HTR-8/SVneo (cell line): ENCODE data around the gene NR2E1.

Source experiments
- DNase-seq: peaks from one replicate; pipeline ENCODE4 v3.0.0; 2011; ENCODE audit warnings: low spot score, mixed read lengths; ENCODE audit not compliant: insufficient read length
- FAIRE-seq: peaks from 2 replicates; lab custom pipeline; 2011; peaks lifted over from hg19 to GRCh38; lab: Jason Lieb, UNC

The NR2E1 gene

DNA sequence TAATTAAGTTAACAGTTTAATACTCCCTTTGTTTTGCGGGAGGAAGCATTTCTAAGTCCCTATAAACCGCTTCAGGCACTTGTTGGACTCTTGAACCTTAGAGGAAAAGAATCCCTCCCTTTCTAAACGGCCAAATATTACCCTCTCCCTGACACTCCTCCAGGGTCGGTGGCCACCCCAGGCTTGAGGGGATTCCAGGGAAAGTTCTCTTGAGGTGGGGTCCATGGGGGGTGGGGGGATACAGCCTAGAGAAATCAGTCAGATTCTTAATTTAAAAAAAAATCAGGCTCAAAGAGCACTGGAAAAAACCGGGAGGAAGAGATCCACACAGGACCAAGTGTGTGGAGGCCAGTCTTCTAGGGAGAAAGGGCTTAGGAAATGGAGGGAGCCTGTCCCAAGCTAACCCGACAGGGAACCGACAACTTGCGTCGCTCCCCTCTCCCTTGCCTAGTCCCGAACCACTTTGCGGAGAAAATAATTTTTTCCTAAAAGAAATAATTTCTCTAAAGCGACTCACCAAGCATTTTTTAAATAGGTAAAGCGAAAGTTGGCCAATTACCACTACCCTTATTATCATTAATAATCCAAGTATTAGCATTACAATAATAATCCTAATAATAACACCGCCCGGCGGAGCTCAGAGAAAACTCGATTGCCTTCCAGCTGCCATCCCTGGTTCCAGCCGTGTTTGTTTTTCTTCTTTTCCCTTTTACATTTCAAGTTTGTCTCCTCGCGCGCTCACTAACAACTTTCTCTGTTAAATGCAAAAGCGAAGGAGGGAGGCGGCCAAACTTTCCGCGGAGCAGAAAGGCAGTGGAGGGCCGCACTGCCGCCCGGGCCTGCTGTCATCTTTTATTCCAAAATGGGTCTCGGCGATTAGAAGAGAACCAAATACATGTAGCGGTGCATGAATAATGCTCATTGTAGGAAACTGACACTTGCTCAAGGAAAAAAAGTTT lies 4.8 kb downstream of the NR2E1 start:
- no peak for DNase-seq
- FAIRE-seq = no peak

DNA sequence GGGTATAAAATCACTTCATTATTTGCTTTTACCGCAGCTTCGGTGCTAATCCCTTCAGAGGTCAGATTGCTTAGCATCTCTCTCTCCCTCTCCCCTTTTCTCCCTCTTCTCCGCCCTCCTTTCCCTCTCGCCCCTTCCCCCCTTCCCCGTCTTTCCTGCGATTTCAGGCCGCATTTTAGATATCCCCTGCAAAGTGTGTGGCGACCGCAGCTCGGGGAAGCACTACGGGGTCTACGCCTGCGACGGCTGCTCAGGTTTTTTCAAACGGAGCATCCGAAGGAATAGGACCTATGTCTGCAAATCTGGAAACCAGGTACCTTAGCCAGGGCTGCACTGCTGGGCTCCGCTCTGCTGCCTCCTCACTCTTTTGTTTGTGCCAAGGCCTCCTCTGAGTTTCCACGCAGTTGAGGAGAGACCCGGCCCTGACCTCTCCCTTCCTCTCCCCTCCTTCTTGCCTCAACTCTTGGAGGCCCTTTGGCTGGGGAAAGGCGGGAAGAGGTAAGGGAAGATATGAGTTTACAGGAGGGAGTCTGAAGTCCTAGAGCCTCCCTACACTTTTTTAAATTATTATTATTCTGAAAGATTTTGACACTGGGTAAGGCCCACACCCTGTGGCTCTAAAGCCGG lies 5.6 kb downstream of the NR2E1 start:
- DNase-seq (no peak), FAIRE-seq (no peak)

DNA sequence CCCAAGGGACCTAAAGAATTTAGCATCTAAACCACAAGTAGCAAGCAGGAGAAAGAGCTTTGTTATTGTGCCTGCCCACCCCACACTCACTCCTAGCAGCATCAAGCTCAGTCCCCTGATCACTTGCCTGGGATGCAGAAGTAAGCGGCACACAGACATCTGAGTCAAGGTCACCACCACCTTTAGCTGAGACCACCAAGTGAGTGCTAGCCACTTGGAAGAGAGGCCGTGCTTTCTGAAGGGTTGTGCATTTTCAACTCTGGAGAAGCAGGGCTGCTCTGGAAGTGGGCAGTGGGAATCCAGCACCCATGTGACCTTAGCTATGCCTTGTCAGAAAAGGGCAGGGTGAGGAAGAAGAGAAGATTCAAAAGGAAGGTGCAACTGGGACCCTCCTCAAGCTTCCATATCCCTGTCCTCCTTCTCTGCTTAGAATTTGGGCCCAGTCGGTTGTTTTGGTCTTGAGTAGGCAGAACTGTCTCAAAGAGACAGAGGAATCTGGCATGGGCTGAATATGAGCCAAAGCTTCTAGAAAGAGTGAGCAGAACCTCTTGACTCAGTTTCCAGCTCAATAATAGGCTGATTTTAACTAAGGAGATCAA lies 6.2 kb downstream of the NR2E1 start:
- FAIRE-seq (no peak), DNase-seq (no peak)

DNA sequence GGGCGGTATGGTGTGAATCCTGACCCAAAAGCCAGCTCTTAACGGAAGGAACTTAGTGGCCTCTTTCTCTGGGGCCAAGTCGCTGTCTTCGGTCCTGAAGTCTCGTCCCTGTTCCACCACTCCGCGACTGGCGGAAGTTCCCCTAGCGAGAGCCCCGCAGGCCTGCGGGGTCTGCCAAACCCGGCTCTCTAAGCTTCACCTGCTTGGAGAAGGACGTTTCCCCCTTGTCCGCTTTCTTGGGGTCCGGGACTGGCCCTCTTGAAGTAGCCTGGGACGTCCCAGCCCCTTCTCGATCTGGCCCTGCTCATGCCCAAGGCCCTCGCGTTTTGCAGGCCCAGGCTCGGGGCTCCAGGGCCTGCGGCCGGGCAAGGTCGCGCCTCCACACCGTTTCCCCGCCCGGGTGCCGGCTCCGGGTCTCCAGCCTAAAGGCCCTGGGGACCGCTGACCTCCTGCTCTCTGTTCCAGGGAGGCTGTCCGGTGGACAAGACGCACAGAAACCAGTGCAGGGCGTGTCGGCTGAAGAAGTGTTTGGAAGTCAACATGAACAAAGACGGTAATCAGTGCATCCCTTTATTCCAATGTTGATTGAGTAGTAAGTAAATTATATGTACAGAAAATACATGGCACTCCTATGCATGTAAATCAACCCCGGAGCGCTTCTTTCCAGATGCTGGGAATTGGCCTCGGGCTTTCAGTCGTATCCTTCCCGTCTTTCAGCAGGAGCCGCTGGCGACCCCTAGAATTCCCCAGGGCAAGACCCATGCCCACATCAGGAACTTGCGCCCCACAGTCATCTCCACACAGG lies 8.8 kb downstream of the NR2E1 start:
- no peak for DNase-seq
- no peak for FAIRE-seq

DNA sequence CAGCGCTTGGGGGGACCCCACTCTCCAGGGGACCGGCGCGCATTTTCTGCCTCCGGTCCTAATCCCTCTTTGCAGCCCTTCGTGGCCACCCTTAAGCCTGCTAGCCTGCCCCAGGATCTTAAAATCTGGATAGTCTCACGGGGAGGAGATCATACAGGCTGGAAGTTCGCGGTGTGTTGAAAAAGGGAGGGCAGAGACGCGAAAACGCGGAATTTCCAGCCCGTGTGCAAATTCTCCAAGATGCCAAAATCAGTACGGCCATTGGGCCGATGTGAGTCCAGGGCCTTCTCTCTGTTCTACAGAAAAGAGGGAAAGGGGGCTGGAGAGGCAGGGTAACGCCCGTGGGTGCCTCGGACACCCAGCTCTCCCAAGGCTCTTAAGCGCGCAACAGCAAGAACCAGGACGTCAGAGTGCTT lies 9.4 kb downstream of the NR2E1 start:
- FAIRE-seq = no peak
- DNase-seq = no peak

DNA sequence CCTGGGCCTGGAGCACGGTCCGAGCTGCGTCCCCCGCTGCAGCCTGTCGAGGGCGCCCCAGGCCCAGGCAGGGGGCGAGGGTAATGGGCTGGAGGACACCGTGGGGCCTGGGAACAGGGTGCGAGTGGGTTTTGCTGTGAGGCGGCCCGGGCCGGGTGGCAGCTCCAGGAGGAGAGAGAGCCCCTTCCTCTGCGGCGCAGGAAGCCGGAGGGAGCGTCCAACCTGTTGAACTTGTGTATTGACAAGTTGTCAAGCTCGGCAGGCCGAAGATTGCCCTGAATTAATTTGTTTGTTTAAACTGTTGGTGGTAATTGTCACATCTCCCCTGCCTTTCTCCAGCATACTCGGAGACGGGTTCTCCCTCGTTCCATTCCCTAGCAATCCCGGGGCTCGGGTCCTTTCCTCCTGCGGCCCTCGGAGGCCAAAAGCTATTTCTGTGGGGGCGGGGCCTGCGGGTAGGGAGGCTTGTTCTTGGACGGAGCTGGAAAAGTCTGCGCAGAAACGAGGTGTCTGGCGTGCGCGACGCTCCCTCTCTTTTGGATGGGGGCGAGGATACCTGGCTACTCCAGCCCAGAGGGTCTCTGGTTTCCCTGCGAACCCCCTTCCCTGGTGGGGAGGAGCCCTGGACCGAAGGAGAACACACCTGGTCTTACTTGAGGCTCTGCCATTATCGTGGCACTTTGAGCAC lies 9.9 kb downstream of the NR2E1 start:
- DNase-seq (no peak), FAIRE-seq (no peak)

DNA sequence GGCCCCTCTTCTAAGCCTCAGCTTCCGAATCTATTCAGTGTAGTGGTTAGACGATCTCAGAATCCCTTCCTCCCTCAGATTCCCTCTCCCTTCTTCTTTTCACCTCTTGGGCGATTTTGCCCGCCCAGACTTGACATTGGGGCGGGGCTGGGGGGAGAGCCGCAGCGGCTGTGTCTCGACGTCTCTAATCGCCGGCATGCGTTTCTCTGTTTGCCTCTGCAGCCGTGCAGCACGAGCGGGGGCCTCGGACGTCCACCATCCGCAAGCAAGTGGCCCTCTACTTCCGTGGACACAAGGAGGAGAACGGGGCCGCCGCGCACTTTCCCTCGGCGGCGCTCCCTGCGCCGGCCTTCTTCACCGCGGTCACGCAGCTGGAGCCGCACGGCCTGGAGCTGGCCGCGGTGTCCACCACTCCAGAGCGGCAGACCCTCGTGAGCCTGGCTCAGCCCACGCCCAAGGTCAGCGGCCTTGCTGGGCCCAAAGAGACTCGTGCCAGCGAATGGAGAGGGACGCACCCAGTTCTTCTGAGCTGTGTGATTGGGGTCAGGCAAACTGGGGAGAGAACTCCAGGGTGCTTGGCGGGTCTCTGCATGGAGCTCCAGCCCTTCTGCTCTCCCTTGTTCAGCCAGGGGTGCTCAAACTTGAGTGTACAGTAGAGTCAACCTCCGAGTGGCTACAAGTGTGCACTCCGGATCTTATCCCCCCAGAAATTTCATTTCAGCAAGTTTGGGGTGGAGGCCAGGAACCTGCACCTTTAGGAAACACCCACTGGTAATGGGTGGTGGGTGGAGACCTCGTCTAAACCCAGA lies 10.7 kb downstream of the NR2E1 start:
- FAIRE-seq = no peak
- no peak for DNase-seq

DNA sequence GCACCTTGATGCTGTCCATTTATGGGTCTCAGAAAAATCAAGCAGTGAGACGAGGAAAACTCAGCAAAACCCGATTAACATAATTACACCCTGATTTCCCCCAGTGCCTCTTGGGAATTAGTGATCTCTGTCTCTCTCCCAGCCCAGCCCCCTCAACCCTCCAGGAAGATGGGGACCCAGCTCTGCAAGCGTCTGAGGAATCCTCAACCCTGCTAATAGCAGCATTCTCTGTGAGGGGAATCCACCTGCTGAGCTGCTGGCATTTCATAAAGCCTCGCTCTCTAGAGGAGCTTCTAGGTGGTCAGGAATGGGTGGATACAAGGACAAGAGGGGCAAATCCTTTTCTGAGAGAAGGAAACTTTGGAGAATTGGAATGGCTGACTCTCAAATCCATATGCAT lies 13.9 kb downstream of the NR2E1 start:
- DNase-seq (no peak), FAIRE-seq (no peak)

DNA sequence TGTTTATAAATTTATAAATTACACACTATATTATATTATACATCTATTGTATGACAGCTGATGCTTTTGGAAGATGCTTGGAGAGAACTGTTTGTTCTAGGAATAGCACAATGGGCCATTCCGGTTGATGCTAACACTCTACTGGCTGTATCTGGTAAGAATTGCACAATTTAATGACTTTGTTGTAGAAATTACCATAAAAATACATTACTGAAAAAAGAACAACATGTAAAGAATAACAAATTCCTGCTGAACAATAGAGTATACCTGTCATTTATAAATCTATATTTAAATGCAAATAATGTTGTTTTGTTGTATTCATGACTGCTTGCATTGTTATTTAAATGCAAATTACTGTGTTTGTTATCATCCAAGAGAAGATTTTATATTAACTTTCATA lies 14.4 kb downstream of the NR2E1 start:
- no peak for FAIRE-seq
- no peak for DNase-seq

DNA sequence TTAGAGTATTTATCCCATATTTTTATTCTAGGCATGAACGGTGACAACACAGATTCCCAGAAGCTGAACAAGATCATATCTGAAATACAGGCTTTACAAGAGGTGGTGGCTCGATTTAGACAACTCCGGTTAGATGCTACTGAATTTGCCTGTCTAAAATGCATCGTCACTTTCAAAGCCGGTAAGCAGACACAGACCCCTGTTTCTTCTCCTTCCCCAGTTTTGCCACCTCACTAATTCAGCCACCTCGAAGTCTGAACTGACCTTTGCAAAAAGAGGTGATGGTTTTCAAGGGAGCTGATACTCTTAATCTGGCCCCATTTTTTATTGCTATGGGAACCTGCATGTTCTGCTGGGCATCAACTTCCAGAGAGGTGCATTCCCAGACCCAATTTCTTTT lies 15.0 kb downstream of the NR2E1 start:
- FAIRE-seq (no peak), DNase-seq (no peak)

DNA sequence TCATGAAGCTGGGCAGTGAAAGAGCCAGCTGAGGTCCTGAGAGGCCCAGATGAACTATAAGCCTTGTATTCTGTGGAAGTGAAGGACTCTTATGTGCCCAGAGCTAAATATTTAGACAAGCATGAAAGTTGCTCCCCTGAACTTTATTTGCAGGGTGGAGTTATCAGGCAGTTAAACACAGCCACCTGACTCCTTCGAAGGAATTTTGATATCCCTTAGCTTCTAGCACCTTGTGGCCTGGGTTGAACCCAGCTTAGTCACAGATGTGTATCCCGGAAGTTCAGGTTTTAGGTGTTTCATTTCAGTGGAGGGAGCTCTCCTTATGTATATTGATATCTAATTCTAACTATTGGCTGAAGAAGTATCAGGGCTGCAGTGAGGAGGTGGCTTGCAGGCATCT lies 20.4 kb downstream of the NR2E1 start:
- DNase-seq = no peak
- FAIRE-seq = no peak

DNA sequence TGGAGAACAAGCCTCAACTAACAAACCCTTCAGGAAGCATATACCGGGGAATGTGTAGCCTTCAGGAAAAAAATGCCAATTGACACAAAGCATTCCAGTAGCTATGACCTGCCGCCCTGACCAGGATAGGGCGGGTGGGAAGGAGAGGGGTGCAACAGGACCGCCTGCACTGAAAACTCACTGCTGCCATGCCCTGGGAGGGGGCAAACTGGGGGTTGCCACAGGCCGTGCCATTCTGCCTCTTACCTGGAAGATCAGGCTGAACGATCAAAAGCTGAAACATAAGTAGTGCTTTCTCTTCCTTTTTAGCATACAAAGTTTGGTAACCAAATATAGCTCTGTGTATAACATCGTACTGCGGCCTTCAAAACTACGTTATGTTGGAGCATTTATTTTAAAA lies 21.7 kb downstream of the NR2E1 start:
- FAIRE-seq (no peak), DNase-seq (no peak)

DNA sequence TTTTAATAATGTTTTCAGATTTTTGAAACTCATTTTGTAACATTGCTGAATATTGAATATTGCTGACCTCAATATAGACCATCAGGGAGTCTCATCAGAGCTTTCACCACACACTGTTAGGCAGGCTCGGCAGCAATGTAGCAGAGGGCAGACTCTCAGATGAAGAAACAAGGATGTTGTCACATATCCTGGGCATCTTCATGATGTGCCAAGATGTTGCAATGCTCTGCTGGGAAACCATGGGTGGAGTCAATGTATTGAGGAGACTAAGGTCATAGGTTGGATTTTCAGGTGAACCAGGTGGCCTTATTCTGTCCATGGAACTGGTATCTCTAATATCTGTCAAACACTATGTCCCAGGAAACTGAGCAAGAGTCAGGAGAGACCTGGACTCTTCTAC lies 27.3 kb downstream of the NR2E1 start:
- DNase-seq (no peak), FAIRE-seq (no peak)

DNA sequence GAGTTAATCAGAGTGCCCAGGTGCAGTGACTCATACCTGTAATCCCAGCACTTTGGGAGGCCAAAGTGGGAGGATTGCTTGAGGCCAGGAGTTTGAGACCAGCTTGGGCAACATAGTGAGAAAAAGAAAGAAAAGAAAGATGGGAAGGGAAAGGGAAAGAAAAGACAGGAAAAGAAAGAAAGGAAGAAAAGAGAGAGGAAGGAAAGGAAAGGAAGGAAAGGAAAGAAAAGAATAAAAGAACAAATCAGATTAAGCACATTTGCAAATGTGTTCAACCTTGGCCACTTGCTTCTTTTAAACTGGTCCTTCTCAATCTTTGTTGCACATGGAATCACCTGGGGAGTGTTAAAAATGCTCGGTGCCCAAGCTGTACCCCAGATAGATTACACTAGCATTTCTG lies 28.0 kb downstream of the NR2E1 start:
- DNase-seq (no peak), FAIRE-seq (no peak)

DNA sequence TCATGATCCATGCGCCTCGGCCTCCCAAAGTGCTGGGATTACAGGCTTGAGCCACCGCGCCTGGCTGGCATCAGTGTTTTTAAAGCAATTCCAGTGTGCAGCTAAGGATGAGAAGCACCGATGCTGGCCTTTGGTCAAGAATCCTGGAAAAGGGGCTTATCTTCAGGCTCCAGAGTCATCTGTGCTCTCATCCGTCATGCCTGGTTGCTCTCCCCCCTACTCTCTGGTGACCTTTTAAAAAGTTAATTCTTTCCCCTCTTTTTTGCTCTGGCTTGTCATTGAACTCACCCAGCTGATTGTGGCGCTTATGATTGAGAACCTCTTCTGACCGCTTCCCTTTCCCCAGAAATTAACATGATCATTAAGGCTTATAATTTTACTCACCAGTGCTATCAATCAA lies 28.7 kb downstream of the NR2E1 start:
- FAIRE-seq (no peak), DNase-seq (no peak)

DNA sequence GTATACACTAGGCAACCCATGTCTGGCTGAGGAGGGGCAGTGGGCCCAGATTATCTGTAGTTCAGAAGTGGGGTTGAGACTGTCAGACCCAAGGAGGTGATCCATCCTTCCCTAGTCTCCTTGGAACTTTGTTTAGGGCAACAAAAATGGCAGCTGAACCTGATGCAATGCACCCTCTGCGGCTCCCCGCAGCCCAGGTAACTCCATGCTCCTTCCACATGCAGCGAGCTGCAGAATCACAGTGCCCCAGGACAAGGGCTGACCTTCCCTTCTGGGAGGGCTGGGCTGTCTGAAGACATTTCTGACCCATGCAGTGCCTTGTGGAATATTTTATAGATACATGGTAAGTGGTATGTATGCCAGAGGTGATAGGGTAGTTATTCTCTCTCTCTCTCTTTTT lies 29.4 kb downstream of the NR2E1 start:
- FAIRE-seq = no peak
- DNase-seq = no peak

DNA sequence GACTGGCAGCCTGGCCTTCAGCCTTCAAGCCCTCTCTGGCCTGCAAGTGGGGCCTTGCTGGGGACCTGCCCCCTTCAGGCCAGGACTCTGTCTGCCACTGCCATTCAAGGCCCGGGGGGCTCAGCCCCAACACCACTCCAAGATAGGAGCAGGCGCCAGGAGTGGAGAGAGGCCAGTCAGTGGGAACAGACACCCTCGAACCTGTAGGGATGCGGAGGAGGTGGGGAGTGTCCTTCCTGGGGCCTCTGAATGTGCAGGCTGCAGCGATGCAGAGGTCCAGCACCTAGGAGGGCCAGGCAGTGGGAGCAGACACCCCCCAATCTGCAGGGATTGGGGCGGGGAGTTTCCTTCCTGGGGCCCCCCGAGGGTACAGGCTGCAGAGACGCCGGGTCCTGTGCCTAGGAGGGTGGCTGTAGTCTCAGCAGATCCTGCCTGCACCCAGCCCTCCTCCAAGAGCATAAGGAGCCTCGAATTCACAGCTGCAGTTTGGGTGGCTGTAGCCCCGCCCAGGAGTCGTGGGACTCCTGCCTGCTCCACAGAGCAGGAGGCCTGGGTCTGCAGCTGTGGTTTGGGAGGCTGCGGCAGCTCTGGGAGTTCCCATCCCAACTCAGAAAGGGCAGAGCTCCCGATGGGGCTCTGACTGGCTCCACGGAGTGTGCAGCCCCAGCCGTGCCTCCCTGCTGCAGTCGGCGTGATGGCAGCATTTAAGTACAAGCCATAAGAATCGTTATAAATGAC lies 33.1 kb downstream of the NR2E1 start:
- FAIRE-seq = no peak
- DNase-seq = no peak

DNA sequence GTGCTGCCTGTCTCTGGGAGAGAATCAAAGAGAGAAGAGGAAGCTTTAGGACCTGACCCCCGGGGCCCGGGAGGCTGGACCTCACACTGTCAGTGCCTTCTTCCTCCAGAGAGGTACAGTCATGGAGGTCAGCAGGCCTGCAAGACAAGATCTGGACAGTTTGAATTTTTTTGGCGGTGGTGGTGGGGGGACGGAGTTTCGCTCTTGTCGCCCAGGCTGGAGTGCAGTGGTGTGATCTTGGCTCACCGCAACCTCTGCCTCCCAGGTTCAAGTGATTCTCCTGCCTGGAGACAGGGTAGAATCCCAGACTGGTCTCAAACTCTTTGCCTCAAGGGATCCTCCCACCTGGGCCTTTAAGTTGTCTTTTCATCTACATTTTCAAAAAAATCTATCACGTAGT lies 34.4 kb downstream of the NR2E1 start:
- FAIRE-seq (no peak), DNase-seq (no peak)

DNA sequence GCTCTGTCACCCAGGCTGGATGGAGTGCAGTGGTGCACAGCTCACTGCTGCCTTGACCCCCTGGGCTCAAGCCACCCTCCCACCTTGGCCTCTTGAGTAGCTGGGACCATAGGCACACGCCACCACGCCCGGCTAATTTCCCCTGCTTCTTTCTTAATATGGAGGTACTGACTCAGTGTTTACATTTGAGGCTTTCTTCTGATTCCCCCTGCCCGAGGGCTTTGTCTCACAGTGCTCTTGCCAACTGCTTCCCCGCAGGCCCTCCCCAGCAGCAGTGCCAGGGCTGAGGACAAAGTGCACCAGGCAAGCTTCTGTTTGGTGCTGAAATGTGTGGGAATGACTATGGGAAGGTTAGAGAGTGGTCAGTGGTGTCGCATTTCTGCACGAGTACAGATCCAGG lies 34.8 kb downstream of the NR2E1 start:
- no peak for FAIRE-seq
- DNase-seq = peak; percentile 59
